Activated T-cell treated with anti-CD3 and anti-CD28 coated beads, Interleukin-2, amount 50 U/mL, for 72 hours (primary cell): ENCODE data around the gene ABCF2. TPM values are rescaled to one million over a fixed set of nuclear protein-coding genes. Genes with fewer than 3 reads are reported as not detected.

Experiments
- ATAC-seq, 2 donors: fragments of 150-1000 bp; cut with Tn5 transposase; replicated peaks in 1 of 2; 2 replicates each; pipeline ENCODE4 v1.10.0; 2021; ENCODE audit warnings: moderate library complexity in 2 of 2, mild to moderate bottlenecking in 1 of 2
- DNase-seq, 2 donors: peaks; one replicate each; pipeline ENCODE4 v3.0.0; 2021 to 2022; ENCODE audit warnings: mixed read lengths in 1 of 2
- H3K27ac Mint-ChIP-seq: one replicate; pipeline ENCODE4 v1.8.0; 2022; ENCODE audit warnings: mild to moderate bottlenecking, moderate library complexity, mixed read lengths
- H3K27me3 Mint-ChIP-seq: one replicate; pipeline ENCODE4 v1.8.0; 2022; ENCODE audit warnings: low read depth, mixed read lengths
- H3K36me3 Mint-ChIP-seq, 2 donors: one replicate each; pipeline ENCODE4 v1.8.0; 2022; ENCODE audit warnings: mixed read lengths in 2 of 2, mild to moderate bottlenecking in 1 of 2; ENCODE audit not compliant: insufficient read depth in 2 of 2
- H3K4me1 Mint-ChIP-seq: one replicate; pipeline ENCODE4 v1.8.0; 2022; ENCODE audit warnings: low read depth, mixed read lengths
- H3K4me3 Mint-ChIP-seq, 2 donors: one replicate each; pipeline ENCODE4 v1.8.0; 2022; ENCODE audit warnings: mild to moderate bottlenecking in 2 of 2, mixed read lengths in 2 of 2, moderate library complexity in 2 of 2
- H3K9me3 Mint-ChIP-seq, 2 donors: one replicate each; pipeline ENCODE4 v1.8.0; 2022; ENCODE audit warnings: mixed read lengths in 2 of 2
- total RNA-seq, 2 donors: library from RNA; stranded (reverse); gene quantifications; one replicate each; pipeline ENCODE4 v1.2.3, GENCODE V29; 2022

Gene ABCF2
- total RNA-seq, 2 donors from 2014 or later = 29.7 to 31.9 TPM

- Mint-ChIP-seq H3K27me3 (peaks cover 71% of the 10 kb centered on the region), H3K9me3 (no peaks in the 10 kb centered on the region), H3K36me3 (no peaks in the 10 kb centered on the region), H3K27ac (no peak overlapping the region), H3K4me1 (peaks cover 21% of the 10 kb centered on the region), H3K4me3 (peak overlapping the region in 1 of 2 donors; percentile 38)
- no peak for DNase-seq
- no peak for ATAC-seq
Observed at GRCh38 chr7:151249732-151250072, 22.7 kb upstream of the ABCF2 start.

GRCh38 chr7:151249034-151249731 is 22.2 kb upstream of the ABCF2 start:
- H3K36me3 Mint-ChIP-seq = no peaks in the 10 kb centered on the region
- H3K4me3 Mint-ChIP-seq = peak overlapping the region; percentile 53 to 58
- peaks cover 68% of the 10 kb centered on the region for H3K27me3 Mint-ChIP-seq
- no peak overlapping the region for H3K27ac Mint-ChIP-seq
- ATAC-seq (peak; percentile 9 to 15), DNase-seq (peak; percentile 35 to 38)
- H3K9me3 Mint-ChIP-seq = no peaks in the 10 kb centered on the region
- peaks cover 27% of the 10 kb centered on the region for H3K4me1 Mint-ChIP-seq

- peaks cover 33% of the 10 kb centered on the region for H3K4me1 Mint-ChIP-seq
- DNase-seq (peak; percentile 32 to 35), ATAC-seq (peak; percentile 26 to 27)
- H3K27ac Mint-ChIP-seq = no peak within 1 kb of the TSS
- no peaks in the 10 kb centered on the region for H3K9me3 Mint-ChIP-seq
- H3K4me3 Mint-ChIP-seq = peak within 1 kb of the TSS; percentile 79 to 81
- peaks cover 66% of the 10 kb centered on the region for H3K27me3 Mint-ChIP-seq
- H3K36me3 Mint-ChIP-seq = no peaks in the 10 kb centered on the region
Observed at GRCh38 chr7:151248346-151249033, 21.5 kb upstream of the ABCF2 start, which contains the start of gene SMARCD3. SMARCD3 (minus strand) TSS chr7:151248694; CDS start chr7:151248562, 132 bp downstream.

- H3K27me3 Mint-ChIP-seq = peaks cover 64% of the 10 kb centered on the region
- no peak overlapping the region for H3K27ac Mint-ChIP-seq
- H3K4me3 Mint-ChIP-seq = peak overlapping the region; percentile 79 to 81
- H3K36me3 Mint-ChIP-seq = no peaks in the 10 kb centered on the region
- H3K9me3 Mint-ChIP-seq = no peaks in the 10 kb centered on the region
- peak in 1 of 2 donors; percentile 16 for DNase-seq
- ATAC-seq = no peak
- peaks cover 40% of the 10 kb centered on the region for H3K4me1 Mint-ChIP-seq
Observed at GRCh38 chr7:151247611-151248345, 20.8 kb upstream of the ABCF2 start.

- peaks cover 41% of the 10 kb centered on the region for H3K4me1 Mint-ChIP-seq
- peak overlapping the region; percentile 38 to 81 for H3K4me3 Mint-ChIP-seq
Observed at GRCh38 chr7:151246851-151247580, 20.0 kb upstream of the ABCF2 start.

GRCh38 chr7:151246102-151246850 is 19.3 kb upstream of the ABCF2 start:
- no peak for DNase-seq
- H3K4me1 Mint-ChIP-seq = peaks cover 41% of the 10 kb centered on the region
- peaks cover 53% of the 10 kb centered on the region for H3K27me3 Mint-ChIP-seq

More at GRCh38 chr7:151246851-151247580, 20.0 kb upstream of the ABCF2 start:
- H3K27ac Mint-ChIP-seq = no peak overlapping the region
- no peaks in the 10 kb centered on the region for H3K9me3 Mint-ChIP-seq
- H3K36me3 Mint-ChIP-seq = no peaks in the 10 kb centered on the region
- DNase-seq = no peak
- ATAC-seq = no peak
- peaks cover 56% of the 10 kb centered on the region for H3K27me3 Mint-ChIP-seq

GRCh38 chr7:151245360-151246101 is 18.5 kb upstream of the ABCF2 start:
- DNase-seq (peak; percentile 79 to 85), ATAC-seq (peak; percentile 77 to 78)
- H3K27me3 Mint-ChIP-seq = peaks cover 46% of the 10 kb centered on the region
- no peaks in the 10 kb centered on the region for H3K36me3 Mint-ChIP-seq
- H3K27ac Mint-ChIP-seq = no peak overlapping the region
- H3K4me1 Mint-ChIP-seq = peaks cover 41% of the 10 kb centered on the region
- H3K9me3 Mint-ChIP-seq = no peaks in the 10 kb centered on the region
- peak overlapping the region; percentile 71 to 84 for H3K4me3 Mint-ChIP-seq

More at GRCh38 chr7:151246102-151246850, 19.3 kb upstream of the ABCF2 start:
- Mint-ChIP-seq H3K9me3 (no peaks in the 10 kb centered on the region), H3K4me3 (peak overlapping the region; percentile 40 to 71), H3K36me3 (no peaks in the 10 kb centered on the region), H3K27ac (no peak overlapping the region)
- no peak for ATAC-seq

- Mint-ChIP-seq H3K4me3 (peak overlapping the region; percentile 60 to 84), H3K36me3 (no peaks in the 10 kb centered on the region), H3K9me3 (no peaks in the 10 kb centered on the region), H3K27me3 (peaks cover 39% of the 10 kb centered on the region), H3K4me1 (peaks cover 41% of the 10 kb centered on the region), H3K27ac (no peak overlapping the region)
- DNase-seq = no peak
- ATAC-seq = peak; percentile 3 to 7
Observed at GRCh38 chr7:151244841-151245346, 17.9 kb upstream of the ABCF2 start.

GRCh38 chr7:151244196-151244840 is 17.3 kb upstream of the ABCF2 start:
- ATAC-seq = peak; percentile 18 to 32
- DNase-seq = peak; percentile 67 to 79
- H3K27ac Mint-ChIP-seq = no peak overlapping the region
- H3K4me1 Mint-ChIP-seq = peaks cover 37% of the 10 kb centered on the region
- H3K36me3 Mint-ChIP-seq = no peaks in the 10 kb centered on the region
- H3K4me3 Mint-ChIP-seq = peak overlapping the region; percentile 60 to 84
- H3K27me3 Mint-ChIP-seq = peaks cover 33% of the 10 kb centered on the region
- H3K9me3 Mint-ChIP-seq = no peaks in the 10 kb centered on the region

- peaks cover 28% of the 10 kb centered on the region for H3K27me3 Mint-ChIP-seq
- peak overlapping the region; percentile 60 to 84 for H3K4me3 Mint-ChIP-seq
- peak in 1 of 2 donors; percentile 2 for ATAC-seq
- no peaks in the 10 kb centered on the region for H3K36me3 Mint-ChIP-seq
- H3K27ac Mint-ChIP-seq = no peak overlapping the region
- H3K9me3 Mint-ChIP-seq = no peaks in the 10 kb centered on the region
- peaks cover 33% of the 10 kb centered on the region for H3K4me1 Mint-ChIP-seq
- peak in 1 of 2 donors; percentile 29 for DNase-seq
Observed at GRCh38 chr7:151243408-151244195, 16.6 kb upstream of the ABCF2 start.

GRCh38 chr7:151243045-151243349 is 16.0 kb upstream of the ABCF2 start:
- Mint-ChIP-seq H3K36me3 (no peaks in the 10 kb centered on the region), H3K27me3 (peaks cover 22% of the 10 kb centered on the region), H3K9me3 (no peaks in the 10 kb centered on the region), H3K27ac (no peak overlapping the region), H3K4me3 (peak overlapping the region; percentile 60 to 84), H3K4me1 (peaks cover 27% of the 10 kb centered on the region)
- DNase-seq (no peak), ATAC-seq (no peak)
